ENCODE results near the gene FLRT1. TPM values are rescaled to one million over a fixed set of nuclear protein-coding genes. Genes with fewer than 3 reads are reported as not detected.
A peak's percentile ranks its signal among the peaks of the same experiment; 100 is the strongest.

The FLRT1 gene
- total and polyA plus RNA-seq, 4 experiments from 2014 or later: not detected

DNA sequence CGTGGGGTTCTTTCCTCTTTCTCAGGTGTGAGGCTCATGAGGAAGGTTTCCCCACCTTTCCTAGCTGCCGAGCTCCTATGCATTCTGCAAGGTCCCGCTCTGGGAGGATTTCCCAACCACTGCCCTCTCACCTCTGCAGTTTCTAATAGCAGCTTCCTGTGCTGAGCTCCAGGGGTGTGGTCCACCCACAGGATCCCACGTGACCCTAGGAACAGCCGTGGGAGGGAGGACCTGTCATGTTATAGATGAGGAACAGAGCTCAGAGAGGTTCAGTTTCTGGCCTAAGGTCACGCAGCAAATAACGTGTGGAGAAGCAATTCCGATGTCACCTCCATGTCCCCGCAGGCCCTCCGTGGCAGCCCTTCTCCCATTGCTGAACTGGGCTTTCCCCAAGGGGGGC lies 38.5 kb downstream of the FLRT1 start:
- peak; percentile 11 to 31 (median 16) for DNase-seq
- peak overlapping the region in 5 of 8 donors; percentile 30 to 64 (median 51) for H3K4me3 Mint-ChIP-seq
- intact Hi-C loops (cut with micrococcal nuclease): no loop called here
- Histone ChIP-seq H3K27me3 (ENCODE audit: insufficient read depth, low read length) (no peaks in the 10 kb centered on the region), H3K27ac (ENCODE audit: low read depth, low read length) (no peak overlapping the region), H3K9me3 (ENCODE audit: control insufficient read depth in 1 of 2, low read length in 2 of 2) (no peaks in the 10 kb centered on the region), H3K4me1 (ENCODE audit: insufficient read depth, low read length) (peaks cover 17% of the 10 kb centered on the region), H3K36me3 (ENCODE audit: insufficient read depth, low read length) (no peaks in the 10 kb centered on the region), H3K4me3 (ENCODE audit: low read length in 2 of 2) (no peak overlapping the region)
- H3K36me3 Mint-ChIP-seq: no peaks in the 10 kb centered on the region
- POLR2A ChIA-PET (ENCODE audit: partially characterized antibody): no interaction called here
- H3K27ac Mint-ChIP-seq: peak overlapping the region in 2 of 7 donors; percentile 62 to 72
- peaks cover 2 to 14% (median 10%) of the 10 kb centered on the region in 4 donors for H3K4me1 Mint-ChIP-seq
- CTCF ChIA-PET (ENCODE audit: partially characterized antibody): interaction anchor here (0.9 kb wide), 1 partner anchor 227 kb away, joined by 3 read pairs; no protein-coding TSS in a partner anchor
- no peaks in the 10 kb centered on the region for H3K27me3 Mint-ChIP-seq
- no peaks in the 10 kb centered on the region for H3K9me3 Mint-ChIP-seq

DNA sequence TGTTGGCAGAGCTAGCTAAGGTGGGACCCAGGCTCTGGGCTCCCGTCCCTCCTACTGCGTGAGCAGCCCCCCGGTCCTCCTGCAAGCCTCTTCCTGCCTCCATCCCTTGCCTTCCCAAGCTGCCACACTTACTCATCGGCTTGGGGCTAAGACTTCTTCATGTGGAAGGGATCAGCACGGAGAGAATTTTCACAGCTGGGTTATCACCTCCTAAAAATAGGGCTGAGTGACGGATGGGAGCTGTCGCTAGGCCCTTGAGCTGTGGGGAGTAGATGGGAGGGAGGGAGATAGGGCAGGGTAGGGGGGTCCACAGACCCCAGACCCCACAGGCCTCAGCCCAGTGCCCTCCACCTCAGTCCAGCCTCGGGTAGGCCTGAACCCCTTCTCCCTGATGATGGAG lies 41.0 kb downstream of the FLRT1 start:
- intact Hi-C loops (cut with micrococcal nuclease): no loop called here
- Mint-ChIP-seq H3K27me3 (no peaks in the 10 kb centered on the region), H3K4me1 (peaks cover 2 to 14% (median 10%) of the 10 kb centered on the region in 4 donors), H3K36me3 (no peaks in the 10 kb centered on the region), H3K27ac (no peak overlapping the region), H3K4me3 (no peak overlapping the region), H3K9me3 (no peaks in the 10 kb centered on the region)
- H3K36me3 ChIP-seq (ENCODE audit: insufficient read depth, low read length): no peaks in the 10 kb centered on the region
- ChIA-PET CTCF (ENCODE audit: partially characterized antibody) (no interaction called here), POLR2A (ENCODE audit: partially characterized antibody) (interaction anchor here (0.6 kb wide), 1 partner anchor 40 kb away, joined by 3 read pairs; no protein-coding TSS in a partner anchor)
- H3K9me3 ChIP-seq (ENCODE audit: control insufficient read depth in 1 of 2, low read length in 2 of 2): no peaks in the 10 kb centered on the region
- H3K4me3 ChIP-seq (ENCODE audit: low read length in 2 of 2): no peak overlapping the region
- H3K27ac ChIP-seq (ENCODE audit: low read depth, low read length): no peak overlapping the region
- no peaks in the 10 kb centered on the region for H3K27me3 ChIP-seq (ENCODE audit: insufficient read depth, low read length)
- H3K4me1 ChIP-seq (ENCODE audit: insufficient read depth, low read length): peaks cover 17% of the 10 kb centered on the region
- DNase-seq: no peak

DNA sequence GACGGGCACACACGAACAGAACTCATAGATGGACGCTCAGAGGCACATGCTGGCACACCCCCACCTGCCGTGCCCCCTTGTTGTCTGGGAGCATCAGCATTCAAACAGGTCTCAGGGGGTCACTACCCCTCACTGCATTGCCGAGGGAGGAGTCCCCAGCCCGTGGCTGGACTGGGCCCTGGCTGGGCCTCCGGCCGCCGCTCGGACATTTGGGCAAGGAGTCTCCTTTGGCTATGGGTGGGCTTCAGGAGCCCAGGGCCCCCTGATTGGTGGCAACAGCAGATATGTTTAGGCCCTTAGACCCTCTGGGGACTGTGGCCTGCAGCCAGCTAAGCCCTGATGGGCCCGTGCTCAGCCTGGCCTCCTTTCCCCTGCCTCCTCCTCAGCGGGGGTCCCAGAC lies 41.9 kb downstream of the FLRT1 start:
- peaks cover 17% of the 10 kb centered on the region for H3K4me1 ChIP-seq (ENCODE audit: insufficient read depth, low read length)
- H3K4me1 Mint-ChIP-seq: peaks cover 2 to 14% (median 10%) of the 10 kb centered on the region in 4 donors
- H3K4me3 ChIP-seq (ENCODE audit: low read length in 2 of 2): no peak overlapping the region
- H3K4me3 Mint-ChIP-seq: no peak overlapping the region
- H3K27ac ChIP-seq (ENCODE audit: low read depth, low read length): no peak overlapping the region
- H3K27me3 ChIP-seq (ENCODE audit: insufficient read depth, low read length): no peaks in the 10 kb centered on the region
- no peaks in the 10 kb centered on the region for H3K9me3 ChIP-seq (ENCODE audit: control insufficient read depth in 1 of 2, low read length in 2 of 2)
- no peak for DNase-seq
- no peaks in the 10 kb centered on the region for H3K9me3 Mint-ChIP-seq
- H3K27me3 Mint-ChIP-seq: no peaks in the 10 kb centered on the region
- intact Hi-C loops (cut with micrococcal nuclease): no loop called here
- no peak overlapping the region for H3K27ac Mint-ChIP-seq
- H3K36me3 ChIP-seq (ENCODE audit: insufficient read depth, low read length): no peaks in the 10 kb centered on the region
- ChIA-PET CTCF (ENCODE audit: partially characterized antibody) (no interaction called here), POLR2A (ENCODE audit: partially characterized antibody) (no interaction called here)
- no peaks in the 10 kb centered on the region for H3K36me3 Mint-ChIP-seq

DNA sequence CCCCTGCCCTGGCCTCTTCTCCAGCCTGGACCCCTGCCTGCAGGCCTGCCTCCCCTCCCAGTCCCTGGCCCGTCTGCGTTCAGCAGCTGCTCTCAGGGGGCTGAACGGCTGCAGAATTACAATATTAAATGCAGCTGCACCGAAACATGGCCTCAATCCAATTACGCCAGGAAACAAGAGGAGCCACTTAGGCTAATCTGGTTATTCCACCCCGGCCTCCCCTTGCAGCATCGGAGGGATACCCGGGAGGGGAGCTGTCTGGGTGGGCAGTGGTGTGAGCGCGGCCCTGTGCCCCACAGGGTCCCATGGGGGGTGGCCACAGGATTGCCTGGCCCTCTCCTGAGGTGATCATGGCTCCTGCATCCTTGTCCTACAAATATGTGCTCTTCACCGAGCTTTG lies 42.6 kb downstream of the FLRT1 start:
- peak overlapping the region in 1 of 8 donors; percentile 28 for H3K4me3 Mint-ChIP-seq
- H3K27ac ChIP-seq (ENCODE audit: low read depth, low read length): no peak overlapping the region
- no peaks in the 10 kb centered on the region for H3K9me3 ChIP-seq (ENCODE audit: control insufficient read depth in 1 of 2, low read length in 2 of 2)
- no peaks in the 10 kb centered on the region for H3K27me3 Mint-ChIP-seq
- H3K4me3 ChIP-seq (ENCODE audit: low read length in 2 of 2): no peak overlapping the region
- no peaks in the 10 kb centered on the region for H3K9me3 Mint-ChIP-seq
- peaks cover 2 to 14% (median 10%) of the 10 kb centered on the region in 4 donors for H3K4me1 Mint-ChIP-seq
- no peak for DNase-seq
- no peaks in the 10 kb centered on the region for H3K27me3 ChIP-seq (ENCODE audit: insufficient read depth, low read length)
- no peak overlapping the region for H3K27ac Mint-ChIP-seq
- ChIA-PET POLR2A (ENCODE audit: partially characterized antibody) (no interaction called here), CTCF (ENCODE audit: partially characterized antibody) (no interaction called here)
- H3K36me3 ChIP-seq (ENCODE audit: insufficient read depth, low read length): no peaks in the 10 kb centered on the region
- intact Hi-C loops (cut with micrococcal nuclease): no loop called here
- H3K4me1 ChIP-seq (ENCODE audit: insufficient read depth, low read length): peaks cover 17% of the 10 kb centered on the region
- H3K36me3 Mint-ChIP-seq: no peaks in the 10 kb centered on the region

DNA sequence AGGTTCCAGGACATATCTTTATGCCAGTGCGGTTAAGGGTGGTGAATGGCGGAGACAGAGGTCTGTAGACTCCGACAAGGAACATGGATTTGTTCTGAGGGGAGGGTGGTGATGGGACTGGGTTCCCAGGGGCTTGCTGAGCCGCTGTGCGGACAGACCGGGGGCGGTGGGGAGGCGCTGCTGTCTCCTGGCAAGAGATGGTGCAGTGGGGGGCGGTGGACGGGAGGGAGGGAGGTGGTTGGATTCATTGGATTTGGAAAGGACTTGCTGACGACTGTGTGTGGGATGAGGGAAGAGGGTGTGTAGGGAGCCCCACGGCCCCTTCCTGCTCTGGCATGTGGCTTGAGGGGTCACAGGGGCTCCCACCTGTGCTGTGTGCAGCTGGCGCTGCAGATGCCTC lies 43.2 kb downstream of the FLRT1 start:
- CTCF ChIA-PET (ENCODE audit: partially characterized antibody): no interaction called here
- Histone ChIP-seq H3K36me3 (ENCODE audit: insufficient read depth, low read length) (no peaks in the 10 kb centered on the region), H3K27ac (ENCODE audit: low read depth, low read length) (no peak overlapping the region), H3K4me3 (ENCODE audit: low read length in 2 of 2) (no peak overlapping the region), H3K9me3 (ENCODE audit: control insufficient read depth in 1 of 2, low read length in 2 of 2) (no peaks in the 10 kb centered on the region), H3K4me1 (ENCODE audit: insufficient read depth, low read length) (peaks cover 12% of the 10 kb centered on the region), H3K27me3 (ENCODE audit: insufficient read depth, low read length) (no peaks in the 10 kb centered on the region)
- DNase-seq: no peak
- H3K36me3 Mint-ChIP-seq: no peaks in the 10 kb centered on the region
- POLR2A ChIA-PET (ENCODE audit: partially characterized antibody): no interaction called here
- H3K4me1 Mint-ChIP-seq: peaks cover 2 to 11% (median 10%) of the 10 kb centered on the region in 4 donors
- no peaks in the 10 kb centered on the region for H3K9me3 Mint-ChIP-seq
- intact Hi-C loops (cut with micrococcal nuclease): no loop called here
- no peaks in the 10 kb centered on the region for H3K27me3 Mint-ChIP-seq
- H3K27ac Mint-ChIP-seq: peak overlapping the region in 2 of 7 donors; percentile 12 to 29
- H3K4me3 Mint-ChIP-seq: no peak overlapping the region

DNA sequence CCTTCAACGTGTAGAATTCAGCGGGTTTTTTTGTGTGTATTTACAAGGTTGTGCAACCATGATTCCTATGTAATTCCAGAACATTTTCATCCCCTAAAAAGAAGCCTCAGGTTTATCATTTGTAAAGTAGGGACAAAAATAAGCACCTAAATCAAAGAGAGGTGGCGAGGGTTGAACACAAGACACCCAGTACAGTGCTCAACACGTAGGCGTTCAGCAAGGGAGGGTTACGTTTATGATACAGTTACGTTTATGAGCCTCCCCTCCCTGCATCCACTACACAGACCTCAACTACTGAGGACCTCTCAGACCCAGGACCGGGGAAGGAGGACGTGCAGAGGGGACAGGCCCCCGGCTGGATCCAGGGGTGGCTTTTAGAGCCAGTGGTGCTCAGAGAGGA lies 44.7 kb downstream of the FLRT1 start:
- Histone ChIP-seq H3K36me3 (ENCODE audit: insufficient read depth, low read length) (no peaks in the 10 kb centered on the region), H3K9me3 (ENCODE audit: control insufficient read depth in 1 of 2, low read length in 2 of 2) (no peaks in the 10 kb centered on the region), H3K4me3 (ENCODE audit: low read length in 2 of 2) (no peak overlapping the region), H3K4me1 (ENCODE audit: insufficient read depth, low read length) (no peaks in the 10 kb centered on the region), H3K27ac (ENCODE audit: low read depth, low read length) (no peak overlapping the region), H3K27me3 (ENCODE audit: insufficient read depth, low read length) (no peaks in the 10 kb centered on the region)
- H3K27me3 Mint-ChIP-seq: no peaks in the 10 kb centered on the region
- H3K27ac Mint-ChIP-seq: no peak overlapping the region
- peaks cover 0 to 4% (median 2%) of the 10 kb centered on the region in 4 donors for H3K4me1 Mint-ChIP-seq
- POLR2A ChIA-PET (ENCODE audit: partially characterized antibody): no interaction called here
- intact Hi-C loops (cut with micrococcal nuclease): no loop called here
- no peak for DNase-seq
- no peaks in the 10 kb centered on the region for H3K36me3 Mint-ChIP-seq
- no peaks in the 10 kb centered on the region for H3K9me3 Mint-ChIP-seq
- peak overlapping the region in 1 of 8 donors; percentile 36 for H3K4me3 Mint-ChIP-seq
- CTCF ChIA-PET (ENCODE audit: partially characterized antibody): no interaction called here

DNA sequence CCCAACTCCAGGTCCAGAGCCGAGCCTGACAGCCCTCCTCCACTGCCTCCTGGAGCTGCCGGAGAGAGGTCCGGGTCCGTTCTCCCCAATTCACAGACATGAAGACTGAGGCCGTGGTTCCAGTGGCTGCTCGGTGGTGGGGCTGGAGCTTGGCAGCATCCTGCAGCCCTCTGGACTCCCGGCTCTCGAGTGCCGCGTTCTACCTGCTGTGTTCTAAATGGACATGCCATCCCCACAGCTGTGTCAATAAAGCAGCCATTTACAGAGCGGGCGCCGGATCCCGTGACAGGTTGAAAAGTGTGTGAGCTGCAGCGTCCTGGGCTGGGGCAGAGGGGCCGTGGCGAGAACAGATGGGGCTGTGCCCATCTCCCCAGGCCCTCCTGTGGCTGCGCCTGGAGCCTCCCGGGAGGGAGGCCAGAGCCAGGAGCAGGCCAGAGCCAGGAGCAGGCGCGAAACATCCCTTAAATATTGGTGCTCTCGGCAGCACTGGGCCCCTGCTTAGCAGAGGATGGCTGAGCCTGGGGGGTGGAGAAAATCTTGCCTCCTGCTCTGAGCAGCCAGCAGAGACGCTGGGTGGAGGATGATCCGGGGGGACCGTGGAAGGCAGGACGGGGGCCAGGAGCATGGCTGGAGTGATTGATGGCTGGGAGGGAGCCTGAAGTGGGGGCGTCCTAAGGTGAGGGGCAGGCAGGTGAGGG lies 46.2 kb downstream of the FLRT1 start:
- H3K27ac ChIP-seq (ENCODE audit: low read depth, low read length): no peak overlapping the region
- no peaks in the 10 kb centered on the region for H3K36me3 ChIP-seq (ENCODE audit: insufficient read depth, low read length)
- no peaks in the 10 kb centered on the region for H3K4me1 ChIP-seq (ENCODE audit: insufficient read depth, low read length)
- DNase-seq: no peak
- Mint-ChIP-seq H3K4me3 (no peak overlapping the region), H3K9me3 (no peaks in the 10 kb centered on the region), H3K27ac (no peak overlapping the region), H3K36me3 (no peaks in the 10 kb centered on the region), H3K27me3 (no peaks in the 10 kb centered on the region), H3K4me1 (no peaks in the 10 kb centered on the region)
- intact Hi-C loops (cut with micrococcal nuclease): no loop called here
- no peaks in the 10 kb centered on the region for H3K27me3 ChIP-seq (ENCODE audit: insufficient read depth, low read length)
- CTCF ChIA-PET (ENCODE audit: partially characterized antibody): no interaction called here
- POLR2A ChIA-PET (ENCODE audit: partially characterized antibody): no interaction called here
- H3K4me3 ChIP-seq (ENCODE audit: low read length in 2 of 2): no peak overlapping the region
- no peaks in the 10 kb centered on the region for H3K9me3 ChIP-seq (ENCODE audit: control insufficient read depth in 1 of 2, low read length in 2 of 2)
